ENCODE data around the gene ARL4D.
"Not testable (repeated sequence)": the region's sequence is repeated elsewhere in the genome, so short reads cannot be mapped to it uniquely, and the experiment has no call there.

Gene ARL4D

GRCh38 chr17:43371227-43371821, 27.5 kb upstream of the ARL4D start:
- no peak for DNase-seq

GRCh38 chr17:43372273-43372911, 26.4 kb upstream of the ARL4D start:
- DNase-seq: no peak

GRCh38 chr17:43373356-43373755, 25.4 kb upstream of the ARL4D start:
- DNase-seq: no peak

GRCh38 chr17:43375915-43376314, 22.9 kb upstream of the ARL4D start:
- not testable (repeated sequence) for DNase-seq

GRCh38 chr17:43377056-43377810, 21.6 kb upstream of the ARL4D start:
- no peak for DNase-seq

- no peak for DNase-seq
These were observed 20.0 kb upstream of the ARL4D start for GRCh38 chr17:43378766-43379165.

GRCh38 chr17:43380307-43380706, 18.5 kb upstream of the ARL4D start:
- no peak for DNase-seq

GRCh38 chr17:43381204-43381603, 17.6 kb upstream of the ARL4D start:
- no peak for DNase-seq

GRCh38 chr17:43381621-43382020, 17.2 kb upstream of the ARL4D start:
- no peak for DNase-seq

- no peak for DNase-seq
These were observed 16.0 kb upstream of the ARL4D start for GRCh38 chr17:43382776-43383175.

- DNase-seq: no peak
These were observed 15.4 kb upstream of the ARL4D start for GRCh38 chr17:43383372-43383771.

- DNase-seq: no peak
These were observed 14.8 kb upstream of the ARL4D start for GRCh38 chr17:43383826-43384475.

GRCh38 chr17:43384476-43384862, 14.3 kb upstream of the ARL4D start:
- DNase-seq: no peak

- no peak for DNase-seq
These were observed 13.6 kb upstream of the ARL4D start for GRCh38 chr17:43385046-43385831.

- DNase-seq: peak; percentile 95
These were observed 10.3 kb upstream of the ARL4D start for GRCh38 chr17:43388359-43389045.

- DNase-seq: peak; percentile 80
These were observed 9.5 kb upstream of the ARL4D start for GRCh38 chr17:43389046-43389947.

GRCh38 chr17:43392397-43392796, 6.4 kb upstream of the ARL4D start:
- no peak for DNase-seq

GRCh38 chr17:43393944-43394482, 4.8 kb upstream of the ARL4D start:
- DNase-seq: peak; percentile 90

- DNase-seq: not testable (repeated sequence)
These were observed 4.1 kb upstream of the ARL4D start for GRCh38 chr17:43394696-43395095.

GRCh38 chr17:43395165-43395564, 3.6 kb upstream of the ARL4D start:
- no peak for DNase-seq

Data from fibroblast of skin of right quadriceps (primary cell).